ENCODE results near the gene MGST2.

The MGST2 gene

GRCh38 chr4:139655116-139655515 is 10.5 kb upstream of the MGST2 start:
- Histone ChIP-seq H3K4me3 (ENCODE audit: insufficient read depth, low read length, poor library complexity, severe bottlenecking) (no peak overlapping the region), H3K4me2 (ENCODE audit: low read depth, low read length, poor library complexity, severe bottlenecking) (no peak overlapping the region), H3K9me3 (ENCODE audit: insufficient read depth, low read length) (no peaks in the 10 kb centered on the region), H4K20me1 (ENCODE audit: low read depth, low read length) (no peaks in the 10 kb centered on the region), H3K36me3 (ENCODE audit: low read length) (no peaks in the 10 kb centered on the region), H3K9me2 (replicated peaks; ENCODE audit: insufficient read depth, low read length) (no peaks in the 10 kb centered on the region), H3K27ac (ENCODE audit: low read depth, low read length) (no peak overlapping the region), H3K79me2 (ENCODE audit: insufficient read depth, low read length) (no peaks in the 10 kb centered on the region), H3F3A (ENCODE audit: insufficient read depth) (no peaks in the 10 kb centered on the region), H2AFZ (ENCODE audit: low read depth, low read length, severe bottlenecking) (no peak overlapping the region), H3K9ac (ENCODE audit: low read length) (no peak overlapping the region), H3K27me3 (ENCODE audit: low read length) (no peaks in the 10 kb centered on the region)
- TF ChIP-seq CTCF (IDR thresholded peaks at IDR 0.05; ENCODE audit: insufficient read depth, low read length, poor library complexity, severe bottlenecking), result no peak
- TF ChIP-seq EZH2phosphoT487 (conservative IDR thresholded peaks at IDR 0.05; ENCODE audit: low read length), result no peak

- Histone ChIP-seq H3K36me3 (ENCODE audit: low read length) (no peaks in the 10 kb centered on the region), H4K20me1 (ENCODE audit: low read depth, low read length) (no peaks in the 10 kb centered on the region), H3K4me3 (ENCODE audit: insufficient read depth, low read length, poor library complexity, severe bottlenecking) (no peak overlapping the region), H3K9me2 (replicated peaks; ENCODE audit: insufficient read depth, low read length) (no peaks in the 10 kb centered on the region), H3K4me2 (ENCODE audit: low read depth, low read length, poor library complexity, severe bottlenecking) (peak overlapping the region; percentile 40), H2AFZ (ENCODE audit: low read depth, low read length, severe bottlenecking) (peak overlapping the region; percentile 45), H3K9me3 (ENCODE audit: insufficient read depth, low read length) (no peaks in the 10 kb centered on the region), H3K9ac (ENCODE audit: low read length) (no peak overlapping the region), H3K27me3 (ENCODE audit: low read length) (no peaks in the 10 kb centered on the region), H3F3A (ENCODE audit: insufficient read depth) (no peaks in the 10 kb centered on the region), H3K27ac (ENCODE audit: low read depth, low read length) (no peak overlapping the region), H3K79me2 (ENCODE audit: insufficient read depth, low read length) (no peaks in the 10 kb centered on the region)
- TF ChIP-seq CTCF (IDR thresholded peaks at IDR 0.05; ENCODE audit: insufficient read depth, low read length, poor library complexity, severe bottlenecking) (no peak), EZH2phosphoT487 (conservative IDR thresholded peaks at IDR 0.05; ENCODE audit: low read length) (no peak)
Measured at GRCh38 chr4:139656614-139657486, 8.8 kb upstream of the MGST2 start.

GRCh38 chr4:139658185-139658584 is 7.4 kb upstream of the MGST2 start:
- TF ChIP-seq EZH2phosphoT487 (conservative IDR thresholded peaks at IDR 0.05; ENCODE audit: low read length), result no peak
- no peak for TF ChIP-seq CTCF (IDR thresholded peaks at IDR 0.05; ENCODE audit: insufficient read depth, low read length, poor library complexity, severe bottlenecking)
- H3K9me3 ChIP-seq (ENCODE audit: insufficient read depth, low read length), result no peaks in the 10 kb centered on the region
- H3K4me2 ChIP-seq (ENCODE audit: low read depth, low read length, poor library complexity, severe bottlenecking), result no peak overlapping the region
- no peaks in the 10 kb centered on the region for H3K36me3 ChIP-seq (ENCODE audit: low read length)
- no peak overlapping the region for H3K4me3 ChIP-seq (ENCODE audit: insufficient read depth, low read length, poor library complexity, severe bottlenecking)
- H3F3A ChIP-seq (ENCODE audit: insufficient read depth), result no peaks in the 10 kb centered on the region
- no peak overlapping the region for H2AFZ ChIP-seq (ENCODE audit: low read depth, low read length, severe bottlenecking)
- H3K79me2 ChIP-seq (ENCODE audit: insufficient read depth, low read length), result no peaks in the 10 kb centered on the region
- no peaks in the 10 kb centered on the region for H4K20me1 ChIP-seq (ENCODE audit: low read depth, low read length)
- H3K27ac ChIP-seq (ENCODE audit: low read depth, low read length), result no peak overlapping the region
- no peak overlapping the region for H3K9ac ChIP-seq (ENCODE audit: low read length)
- H3K9me2 ChIP-seq (replicated peaks; ENCODE audit: insufficient read depth, low read length), result no peaks in the 10 kb centered on the region
- no peaks in the 10 kb centered on the region for H3K27me3 ChIP-seq (ENCODE audit: low read length)

Data from SU-DHL-6 (cell line).